ENCODE results near the gene TMEM161A.

Gene TMEM161A

GRCh38 chr19:19134687-19135158, 3.6 kb downstream of the TMEM161A start:
- Histone ChIP-seq H2AFZ (ENCODE audit: insufficient read depth, low read length, poor library complexity) (no peak overlapping the region), H4K8ac (ENCODE audit: low read depth, low read length) (no peak overlapping the region), H2BK120ac (ENCODE audit: insufficient read depth, low read length, poor library complexity) (no peak overlapping the region), H3K4me2 (ENCODE audit: low read length) (peak overlapping the region; percentile 33), H3K27ac (ENCODE audit: low read depth, low read length) (no peak overlapping the region), H3K4ac (ENCODE audit: low read depth, low read length) (no peak overlapping the region), H3K79me1 (ENCODE audit: low read length) (peaks cover 4% of the 10 kb centered on the region), H3K4me3 (ENCODE audit: low read depth, low read length) (no peak overlapping the region), H4K12ac (ENCODE audit: low read depth, low read length) (no peak overlapping the region), H3K14ac (ENCODE audit: low read length) (no peak overlapping the region), H4K91ac (ENCODE audit: low read depth, low read length) (no peak overlapping the region), H3K23ac (ENCODE audit: low read length) (no peak overlapping the region), H2AK5ac (ENCODE audit: low read length) (no peak overlapping the region), H3K18ac (ENCODE audit: low read length) (no peak overlapping the region), H3K79me2 (ENCODE audit: control insufficient read depth, insufficient read depth, low read length, poor library complexity) (peaks cover 5% of the 10 kb centered on the region), H3K9me3 (ENCODE audit: insufficient read depth, low read depth, low read length) (peaks cover 13% of the 10 kb centered on the region), H2BK5ac (ENCODE audit: low read depth, low read length, poor library complexity) (no peak overlapping the region), H2BK12ac (ENCODE audit: low read length) (no peak overlapping the region), H3K36me3 (ENCODE audit: control insufficient read depth in 1 of 2, insufficient read depth in 2 of 2, low read length in 2 of 2) (peaks cover 7 to 8% of the 10 kb centered on the region in 2 experiments), H3K4me1 (ENCODE audit: control insufficient read depth in 1 of 2, insufficient read depth in 2 of 2, low read length in 2 of 2) (peaks cover 5 to 6% of the 10 kb centered on the region in 2 experiments), H3K9ac (ENCODE audit: low read length) (no peak overlapping the region), H3K27me3 (ENCODE audit: insufficient read depth, low read length) (no peaks in the 10 kb centered on the region)
- WGBS (ENCODE audit: extremely low coverage, insufficient coverage, insufficient read length), result no CpG with 5 or more reads among the region's 21 CpGs
- peak in 1 of 2 donors; percentile 36 for DNase-seq

- H2BK5ac ChIP-seq (ENCODE audit: low read depth, low read length, poor library complexity), result no peak overlapping the region
- peaks cover 5 to 6% of the 10 kb centered on the region in 2 experiments for H3K4me1 ChIP-seq (ENCODE audit: control insufficient read depth in 1 of 2, insufficient read depth in 2 of 2, low read length in 2 of 2)
- H3K36me3 ChIP-seq (ENCODE audit: control insufficient read depth in 1 of 2, insufficient read depth in 2 of 2, low read length in 2 of 2), result peaks cover 7 to 8% of the 10 kb centered on the region in 2 experiments
- no peak overlapping the region for H2AK5ac ChIP-seq (ENCODE audit: low read length)
- no peak overlapping the region for H3K18ac ChIP-seq (ENCODE audit: low read length)
- H4K12ac ChIP-seq (ENCODE audit: low read depth, low read length), result no peak overlapping the region
- no peak for DNase-seq
- H2BK120ac ChIP-seq (ENCODE audit: insufficient read depth, low read length, poor library complexity), result no peak overlapping the region
- no peak overlapping the region for H4K8ac ChIP-seq (ENCODE audit: low read depth, low read length)
- no peak overlapping the region for H4K91ac ChIP-seq (ENCODE audit: low read depth, low read length)
- H3K9ac ChIP-seq (ENCODE audit: low read length), result no peak overlapping the region
- H2BK12ac ChIP-seq (ENCODE audit: low read length), result no peak overlapping the region
- H3K27me3 ChIP-seq (ENCODE audit: insufficient read depth, low read length), result no peaks in the 10 kb centered on the region
- peaks cover 4% of the 10 kb centered on the region for H3K79me1 ChIP-seq (ENCODE audit: low read length)
- WGBS (ENCODE audit: extremely low coverage, insufficient coverage, insufficient read length), result no CpG with 5 or more reads among the region's 6 CpGs
- H3K4me3 ChIP-seq (ENCODE audit: low read depth, low read length), result no peak overlapping the region
- H3K79me2 ChIP-seq (ENCODE audit: control insufficient read depth, insufficient read depth, low read length, poor library complexity), result peaks cover 5% of the 10 kb centered on the region
- no peak overlapping the region for H2AFZ ChIP-seq (ENCODE audit: insufficient read depth, low read length, poor library complexity)
- H3K14ac ChIP-seq (ENCODE audit: low read length), result no peak overlapping the region
- no peak overlapping the region for H3K23ac ChIP-seq (ENCODE audit: low read length)
- no peak overlapping the region for H3K4ac ChIP-seq (ENCODE audit: low read depth, low read length)
- peaks cover 13% of the 10 kb centered on the region for H3K9me3 ChIP-seq (ENCODE audit: insufficient read depth, low read depth, low read length)
- H3K4me2 ChIP-seq (ENCODE audit: low read length), result no peak overlapping the region
- no peak overlapping the region for H3K27ac ChIP-seq (ENCODE audit: low read depth, low read length)
These were observed 4.3 kb downstream of the TMEM161A start for GRCh38 chr19:19133985-19134384.

- peaks cover 2% of the 10 kb centered on the region for H3K79me2 ChIP-seq (ENCODE audit: control insufficient read depth, insufficient read depth, low read length, poor library complexity)
- no peak overlapping the region for H3K14ac ChIP-seq (ENCODE audit: low read length)
- no peak overlapping the region for H2AFZ ChIP-seq (ENCODE audit: insufficient read depth, low read length, poor library complexity)
- H2BK120ac ChIP-seq (ENCODE audit: insufficient read depth, low read length, poor library complexity), result no peak overlapping the region
- no peak overlapping the region for H4K12ac ChIP-seq (ENCODE audit: low read depth, low read length)
- H3K4me2 ChIP-seq (ENCODE audit: low read length), result no peak overlapping the region
- no peak overlapping the region for H3K4me3 ChIP-seq (ENCODE audit: low read depth, low read length)
- no peak overlapping the region for H3K9ac ChIP-seq (ENCODE audit: low read length)
- H3K9me3 ChIP-seq (ENCODE audit: insufficient read depth, low read depth, low read length), result peaks cover 13% of the 10 kb centered on the region
- H3K4me1 ChIP-seq (ENCODE audit: control insufficient read depth in 1 of 2, insufficient read depth in 2 of 2, low read length in 2 of 2), result peaks cover 5 to 6% of the 10 kb centered on the region in 2 experiments
- no CpG with 5 or more reads among the region's 12 CpGs for WGBS (ENCODE audit: extremely low coverage, insufficient coverage, insufficient read length)
- H4K8ac ChIP-seq (ENCODE audit: low read depth, low read length), result no peak overlapping the region
- no peak overlapping the region for H3K4ac ChIP-seq (ENCODE audit: low read depth, low read length)
- no peak overlapping the region for H3K23ac ChIP-seq (ENCODE audit: low read length)
- no peak overlapping the region for H4K91ac ChIP-seq (ENCODE audit: low read depth, low read length)
- no peaks in the 10 kb centered on the region for H3K27me3 ChIP-seq (ENCODE audit: insufficient read depth, low read length)
- H3K79me1 ChIP-seq (ENCODE audit: low read length), result peaks cover 1% of the 10 kb centered on the region
- no peak overlapping the region for H2BK5ac ChIP-seq (ENCODE audit: low read depth, low read length, poor library complexity)
- H2BK12ac ChIP-seq (ENCODE audit: low read length), result no peak overlapping the region
- no peak for DNase-seq
- H2AK5ac ChIP-seq (ENCODE audit: low read length), result no peak overlapping the region
- H3K36me3 ChIP-seq (ENCODE audit: control insufficient read depth in 1 of 2, insufficient read depth in 2 of 2, low read length in 2 of 2), result peaks cover 7 to 8% of the 10 kb centered on the region in 2 experiments
- no peak overlapping the region for H3K27ac ChIP-seq (ENCODE audit: low read depth, low read length)
- H3K18ac ChIP-seq (ENCODE audit: low read length), result no peak overlapping the region
These were observed 5.4 kb downstream of the TMEM161A start for GRCh38 chr19:19132912-19133311.

- H3K9me3 ChIP-seq (ENCODE audit: insufficient read depth, low read depth, low read length), result peaks cover 13% of the 10 kb centered on the region
- H3K14ac ChIP-seq (ENCODE audit: low read length), result no peak overlapping the region
- H3K4me3 ChIP-seq (ENCODE audit: low read depth, low read length), result no peak overlapping the region
- H2BK5ac ChIP-seq (ENCODE audit: low read depth, low read length, poor library complexity), result no peak overlapping the region
- no peaks in the 10 kb centered on the region for H3K27me3 ChIP-seq (ENCODE audit: insufficient read depth, low read length)
- H3K9ac ChIP-seq (ENCODE audit: low read length), result no peak overlapping the region
- no peak overlapping the region for H3K4ac ChIP-seq (ENCODE audit: low read depth, low read length)
- DNase-seq, result no peak
- no peak overlapping the region for H2AK5ac ChIP-seq (ENCODE audit: low read length)
- no CpG with 5 or more reads among the region's 3 CpGs for WGBS (ENCODE audit: extremely low coverage, insufficient coverage, insufficient read length)
- no peak overlapping the region for H4K8ac ChIP-seq (ENCODE audit: low read depth, low read length)
- no peak overlapping the region for H3K23ac ChIP-seq (ENCODE audit: low read length)
- H2AFZ ChIP-seq (ENCODE audit: insufficient read depth, low read length, poor library complexity), result no peak overlapping the region
- no peaks in the 10 kb centered on the region for H3K79me1 ChIP-seq (ENCODE audit: low read length)
- no peak overlapping the region for H4K12ac ChIP-seq (ENCODE audit: low read depth, low read length)
- H3K36me3 ChIP-seq (ENCODE audit: control insufficient read depth in 1 of 2, insufficient read depth in 2 of 2, low read length in 2 of 2), result peaks cover 7 to 8% of the 10 kb centered on the region in 2 experiments
- H3K4me1 ChIP-seq (ENCODE audit: control insufficient read depth in 1 of 2, insufficient read depth in 2 of 2, low read length in 2 of 2), result peaks cover 0 to 2% of the 10 kb centered on the region in 2 experiments
- no peak overlapping the region for H3K18ac ChIP-seq (ENCODE audit: low read length)
- no peaks in the 10 kb centered on the region for H3K79me2 ChIP-seq (ENCODE audit: control insufficient read depth, insufficient read depth, low read length, poor library complexity)
- H2BK120ac ChIP-seq (ENCODE audit: insufficient read depth, low read length, poor library complexity), result no peak overlapping the region
- H3K4me2 ChIP-seq (ENCODE audit: low read length), result no peak overlapping the region
- H3K27ac ChIP-seq (ENCODE audit: low read depth, low read length), result no peak overlapping the region
- H2BK12ac ChIP-seq (ENCODE audit: low read length), result no peak overlapping the region
- no peak overlapping the region for H4K91ac ChIP-seq (ENCODE audit: low read depth, low read length)
These were observed 6.3 kb downstream of the TMEM161A start for GRCh38 chr19:19131989-19132388.
